ENCODE results near the gene CCDC171. TPM values are rescaled to one million over a fixed set of nuclear protein-coding genes. Genes with fewer than 3 reads are reported as not detected.

CCDC171 gene
- total and polyA plus RNA-seq, 12 donors = 0.29 to 2.4 (median 1.6) TPM

- no peaks in the 10 kb centered on the region for H3K36me3 ChIP-seq
- no peak for TF ChIP-seq CTCF (IDR thresholded peaks at IDR 0.05)
- intact Hi-C loops (cut with DNase I) = no loop called here
- H3K27me3 ChIP-seq = no peaks in the 10 kb centered on the region
- DNase-seq (no peak), ATAC-seq (no peak)
- 80 to 82% methylated on average over 3 of the region's 3 CpGs for WGBS, 2 donors
- H3K4me1 ChIP-seq = no peaks in the 10 kb centered on the region
- no peak overlapping the region for H3K4me3 ChIP-seq
- H3K27ac ChIP-seq = no peak overlapping the region
- H3K9me3 ChIP-seq = no peaks in the 10 kb centered on the region
Observed at GRCh38 chr9:15961217-15961616, 408.4 kb downstream of the CCDC171 start.

GRCh38 chr9:15965246-15965745, 412.5 kb downstream of the CCDC171 start:
- no peak overlapping the region for H3K4me3 ChIP-seq
- no peak for TF ChIP-seq CTCF (IDR thresholded peaks at IDR 0.05)
- H3K9me3 ChIP-seq = no peaks in the 10 kb centered on the region
- intact Hi-C loops (cut with DNase I) = no loop called here
- H3K27me3 ChIP-seq = no peaks in the 10 kb centered on the region
- no peak for ATAC-seq
- no peaks in the 10 kb centered on the region for H3K4me1 ChIP-seq
- no peak for DNase-seq
- WGBS, 2 donors = 93% methylated on average over 2 of the region's 2 CpGs
- no peaks in the 10 kb centered on the region for H3K36me3 ChIP-seq
- H3K27ac ChIP-seq = no peak overlapping the region

- 87 to 92% methylated on average over 1 of the region's 1 CpG for WGBS, 2 donors
- Histone ChIP-seq H3K4me3 (no peak overlapping the region), H3K36me3 (no peaks in the 10 kb centered on the region), H3K27me3 (no peaks in the 10 kb centered on the region), H3K9me3 (no peaks in the 10 kb centered on the region), H3K27ac (no peak overlapping the region), H3K4me1 (no peaks in the 10 kb centered on the region)
- no peak for TF ChIP-seq CTCF (IDR thresholded peaks at IDR 0.05)
- no peak for DNase-seq
- no peak for ATAC-seq
- intact Hi-C loops (cut with DNase I) = no loop called here
Observed at GRCh38 chr9:15966471-15966870, 413.6 kb downstream of the CCDC171 start.

GRCh38 chr9:15967068-15967467, 414.2 kb downstream of the CCDC171 start:
- H3K27ac ChIP-seq = no peak overlapping the region
- WGBS, 2 donors = 68 to 73% methylated on average over 3 of the region's 3 CpGs
- no peak for ATAC-seq
- H3K36me3 ChIP-seq = no peaks in the 10 kb centered on the region
- H3K4me1 ChIP-seq = no peaks in the 10 kb centered on the region
- H3K4me3 ChIP-seq = no peak overlapping the region
- TF ChIP-seq CTCF (IDR thresholded peaks at IDR 0.05) = no peak
- intact Hi-C loops (cut with DNase I) = no loop called here
- H3K27me3 ChIP-seq = no peaks in the 10 kb centered on the region
- DNase-seq = no peak
- H3K9me3 ChIP-seq = no peaks in the 10 kb centered on the region
